ENCODE data around the gene RGL3.

RGL3 gene

DNA sequence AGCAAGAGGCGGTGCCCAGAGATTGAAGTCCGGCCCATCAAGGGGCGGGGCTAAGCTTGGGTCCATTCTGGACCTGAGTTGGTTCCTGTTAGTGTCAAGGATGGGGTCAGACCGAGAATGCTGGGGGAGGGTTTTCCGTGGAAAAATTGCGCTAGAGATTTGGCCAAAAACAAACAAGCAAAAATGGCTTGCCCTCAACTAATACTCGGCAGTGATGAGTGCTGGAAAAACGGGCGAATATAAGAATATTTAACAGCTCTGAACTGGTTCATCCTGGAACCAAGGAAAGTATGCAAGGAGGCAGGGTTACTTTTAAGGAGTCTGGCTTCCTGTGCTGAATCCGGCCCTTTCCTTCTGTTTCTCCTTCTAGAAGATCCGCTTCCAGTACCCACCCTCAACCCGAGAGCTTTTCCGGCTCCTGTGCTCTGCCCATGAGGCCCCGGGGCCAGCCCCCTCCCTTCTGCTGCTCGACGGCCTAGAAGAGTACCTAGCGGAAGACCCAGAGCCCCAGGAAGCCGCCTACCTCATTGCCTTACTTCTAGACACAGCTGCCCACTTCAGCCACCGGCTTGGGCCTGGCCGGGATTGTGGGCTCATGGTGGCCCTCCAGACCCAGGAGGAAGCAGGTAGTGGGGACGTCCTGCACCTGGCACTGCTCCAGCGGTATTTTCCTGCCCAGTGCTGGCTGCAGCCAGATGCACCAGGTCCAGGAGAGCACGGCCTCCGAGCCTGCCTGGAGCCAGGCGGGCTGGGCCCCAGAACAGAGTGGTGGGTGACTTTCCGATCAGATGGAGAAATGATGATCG is 43.8 kb downstream of the RGL3 start:
- Histone ChIP-seq H3K9me3 (replicated peaks; ENCODE audit: low read length) (no peaks in the 10 kb centered on the region), H3K36me3 (ENCODE audit: insufficient read depth, low read length) (no peaks in the 10 kb centered on the region), H3K4me3 (ENCODE audit: low read length) (peak overlapping the region; percentile 80), H3K27me3 (ENCODE audit: control insufficient read depth, insufficient read depth, low read length) (no peaks in the 10 kb centered on the region), H3K9ac (ENCODE audit: low read depth, low read length) (peak overlapping the region; percentile 72), H3K4me1 (ENCODE audit: control insufficient read depth, insufficient read depth, low read length) (peaks cover 41% of the 10 kb centered on the region), H3K4me2 (ENCODE audit: low read length) (peak overlapping the region; percentile 82)

- Histone ChIP-seq H3K4me3 (ENCODE audit: low read length) (peak within 1 kb of the TSS; percentile 80), H3K27me3 (ENCODE audit: control insufficient read depth, insufficient read depth, low read length) (no peaks in the 10 kb centered on the region), H3K9ac (ENCODE audit: low read depth, low read length) (peak within 1 kb of the TSS; percentile 85), H3K9me3 (replicated peaks; ENCODE audit: low read length) (no peaks in the 10 kb centered on the region), H3K36me3 (ENCODE audit: insufficient read depth, low read length) (no peaks in the 10 kb centered on the region), H3K4me2 (ENCODE audit: low read length) (peak within 1 kb of the TSS; percentile 82), H3K4me1 (ENCODE audit: control insufficient read depth, insufficient read depth, low read length) (peaks cover 39% of the 10 kb centered on the region)
Measured at GRCh38 chr19:11374433-11375142, 44.5 kb downstream of the RGL3 start, which contains the start of gene SWSAP1. TSS of gene SWSAP1 (plus strand) at chr19:11374666. CDS start at chr19:11374681, 15 bp downstream.

GRCh38 chr19:11373885-11374432 is 45.2 kb downstream of the RGL3 start:
- Histone ChIP-seq H3K27me3 (ENCODE audit: control insufficient read depth, insufficient read depth, low read length) (no peaks in the 10 kb centered on the region), H3K4me2 (ENCODE audit: low read length) (peak overlapping the region; percentile 82), H3K4me1 (ENCODE audit: control insufficient read depth, insufficient read depth, low read length) (peaks cover 38% of the 10 kb centered on the region), H3K36me3 (ENCODE audit: insufficient read depth, low read length) (no peaks in the 10 kb centered on the region), H3K9ac (ENCODE audit: low read depth, low read length) (no peak overlapping the region), H3K4me3 (ENCODE audit: low read length) (peak overlapping the region; percentile 80), H3K9me3 (replicated peaks; ENCODE audit: low read length) (no peaks in the 10 kb centered on the region)

DNA sequence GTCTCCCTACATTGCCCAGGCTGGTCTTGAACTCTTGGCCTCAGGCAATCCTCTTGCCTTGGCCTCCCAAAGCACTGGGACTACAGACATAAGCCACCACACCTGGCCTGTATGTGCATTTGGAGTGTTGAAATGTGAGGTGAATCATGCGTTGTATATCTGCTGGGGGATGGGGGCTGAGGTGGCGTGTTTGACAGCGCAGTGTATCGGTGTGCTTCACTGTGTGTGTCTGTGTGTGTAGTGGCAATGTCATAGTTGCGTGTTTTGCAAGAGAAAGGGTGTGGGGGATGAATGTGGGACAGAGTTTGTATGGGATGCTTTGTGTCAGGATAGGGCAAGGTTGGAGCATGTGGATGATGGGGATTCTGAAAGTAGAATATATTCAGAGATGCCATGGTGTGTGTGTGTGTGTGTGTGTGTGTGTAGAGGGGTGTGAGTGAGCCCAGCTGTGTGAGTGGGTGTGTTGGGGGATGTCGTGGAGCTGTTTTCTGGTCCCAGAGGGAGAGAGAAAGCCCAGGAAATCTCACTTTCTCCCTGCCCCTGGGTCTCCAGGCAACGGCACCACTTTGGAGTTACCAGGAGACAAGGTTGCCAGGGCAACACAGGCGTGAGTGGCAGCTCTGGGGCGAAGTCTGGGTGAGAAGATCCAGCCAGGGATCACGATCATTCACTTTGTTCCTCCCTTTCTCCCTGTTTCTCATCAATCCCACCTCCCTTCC is 45.8 kb downstream of the RGL3 start:
- Histone ChIP-seq H3K4me3 (ENCODE audit: low read length) (no peak overlapping the region), H3K27me3 (ENCODE audit: control insufficient read depth, insufficient read depth, low read length) (no peaks in the 10 kb centered on the region), H3K9ac (ENCODE audit: low read depth, low read length) (no peak overlapping the region), H3K9me3 (replicated peaks; ENCODE audit: low read length) (no peaks in the 10 kb centered on the region), H3K4me1 (ENCODE audit: control insufficient read depth, insufficient read depth, low read length) (peaks cover 32% of the 10 kb centered on the region), H3K36me3 (ENCODE audit: insufficient read depth, low read length) (no peaks in the 10 kb centered on the region), H3K4me2 (ENCODE audit: low read length) (no peak overlapping the region)

DNA sequence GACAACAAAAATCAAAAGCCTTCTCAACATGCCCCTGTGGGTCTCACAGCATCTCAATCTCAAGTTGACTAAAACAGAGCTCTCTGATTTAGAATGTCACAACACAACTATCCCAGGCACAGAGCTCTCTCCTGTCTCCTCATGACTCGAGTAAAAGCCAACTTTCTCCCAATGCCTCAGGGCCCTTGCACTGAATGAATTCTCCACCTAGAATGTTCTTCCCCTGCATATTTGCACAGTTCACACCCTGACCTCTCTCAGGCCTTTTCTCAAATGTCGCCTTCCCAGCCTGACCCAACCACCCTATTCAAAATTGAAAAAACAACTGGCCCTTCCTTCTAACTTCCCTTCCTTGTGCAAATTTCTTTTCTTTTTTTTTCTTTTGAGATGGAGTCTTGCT is 48.4 kb downstream of the RGL3 start:
- H3K4me1 ChIP-seq (ENCODE audit: control insufficient read depth, insufficient read depth, low read length): peaks cover 13% of the 10 kb centered on the region
- no peak overlapping the region for H3K4me3 ChIP-seq (ENCODE audit: low read length)
- no peak overlapping the region for H3K9ac ChIP-seq (ENCODE audit: low read depth, low read length)
- no peak overlapping the region for H3K4me2 ChIP-seq (ENCODE audit: low read length)
- H3K36me3 ChIP-seq (ENCODE audit: insufficient read depth, low read length): no peaks in the 10 kb centered on the region
- no peaks in the 10 kb centered on the region for H3K27me3 ChIP-seq (ENCODE audit: control insufficient read depth, insufficient read depth, low read length)
- no peaks in the 10 kb centered on the region for H3K9me3 ChIP-seq (replicated peaks; ENCODE audit: low read length)

- Histone ChIP-seq H3K27me3 (ENCODE audit: control insufficient read depth, insufficient read depth, low read length) (no peaks in the 10 kb centered on the region), H3K9ac (ENCODE audit: low read depth, low read length) (no peak overlapping the region), H3K4me1 (ENCODE audit: control insufficient read depth, insufficient read depth, low read length) (no peaks in the 10 kb centered on the region), H3K4me3 (ENCODE audit: low read length) (no peak overlapping the region), H3K36me3 (ENCODE audit: insufficient read depth, low read length) (no peaks in the 10 kb centered on the region), H3K9me3 (replicated peaks; ENCODE audit: low read length) (no peaks in the 10 kb centered on the region), H3K4me2 (ENCODE audit: low read length) (no peak overlapping the region)
Measured at GRCh38 chr19:11367528-11367927, 51.6 kb downstream of the RGL3 start.

- H3K4me1 ChIP-seq (ENCODE audit: control insufficient read depth, insufficient read depth, low read length): no peaks in the 10 kb centered on the region
- H3K36me3 ChIP-seq (ENCODE audit: insufficient read depth, low read length): peaks cover 4% of the 10 kb centered on the region
- no peaks in the 10 kb centered on the region for H3K27me3 ChIP-seq (ENCODE audit: control insufficient read depth, insufficient read depth, low read length)
- no peak overlapping the region for H3K4me2 ChIP-seq (ENCODE audit: low read length)
- H3K9ac ChIP-seq (ENCODE audit: low read depth, low read length): no peak overlapping the region
- H3K4me3 ChIP-seq (ENCODE audit: low read length): no peak overlapping the region
- H3K9me3 ChIP-seq (replicated peaks; ENCODE audit: low read length): no peaks in the 10 kb centered on the region
Measured at GRCh38 chr19:11365557-11366117, 53.5 kb downstream of the RGL3 start.

GRCh38 chr19:11364935-11365334 is 54.2 kb downstream of the RGL3 start:
- Histone ChIP-seq H3K36me3 (ENCODE audit: insufficient read depth, low read length) (peaks cover 4% of the 10 kb centered on the region), H3K27me3 (ENCODE audit: control insufficient read depth, insufficient read depth, low read length) (no peaks in the 10 kb centered on the region), H3K4me1 (ENCODE audit: control insufficient read depth, insufficient read depth, low read length) (no peaks in the 10 kb centered on the region), H3K9ac (ENCODE audit: low read depth, low read length) (no peak overlapping the region), H3K4me2 (ENCODE audit: low read length) (no peak overlapping the region), H3K4me3 (ENCODE audit: low read length) (no peak overlapping the region), H3K9me3 (replicated peaks; ENCODE audit: low read length) (no peaks in the 10 kb centered on the region)

- no peak overlapping the region for H3K9ac ChIP-seq (ENCODE audit: low read depth, low read length)
- H3K4me3 ChIP-seq (ENCODE audit: low read length): no peak overlapping the region
- H3K9me3 ChIP-seq (replicated peaks; ENCODE audit: low read length): no peaks in the 10 kb centered on the region
- H3K36me3 ChIP-seq (ENCODE audit: insufficient read depth, low read length): peaks cover 4% of the 10 kb centered on the region
- H3K4me1 ChIP-seq (ENCODE audit: control insufficient read depth, insufficient read depth, low read length): no peaks in the 10 kb centered on the region
- H3K27me3 ChIP-seq (ENCODE audit: control insufficient read depth, insufficient read depth, low read length): no peaks in the 10 kb centered on the region
- H3K4me2 ChIP-seq (ENCODE audit: low read length): no peak overlapping the region
Measured at GRCh38 chr19:11364296-11364904, 54.7 kb downstream of the RGL3 start.

DNA sequence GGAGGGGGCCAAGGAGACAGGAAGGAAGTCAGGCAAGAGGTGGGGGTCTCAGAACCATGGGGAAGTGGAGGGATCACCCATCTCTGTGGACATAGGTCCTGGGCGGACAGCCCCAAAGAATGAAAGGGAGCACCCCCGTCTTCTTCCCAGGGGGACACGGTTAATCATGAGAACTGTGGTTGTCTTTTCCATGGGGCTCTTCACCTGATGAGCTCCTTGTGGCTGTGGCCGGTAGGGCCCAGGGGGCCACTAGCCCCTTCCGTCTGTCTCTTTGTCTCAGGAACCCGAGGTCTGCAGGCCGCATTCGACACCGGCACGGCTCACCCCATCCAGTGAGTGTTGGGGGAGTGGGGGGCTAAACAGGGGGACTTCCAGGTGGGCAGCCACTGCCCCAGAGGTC is 55.2 kb downstream of the RGL3 start:
- H3K9me3 ChIP-seq (replicated peaks; ENCODE audit: low read length): no peaks in the 10 kb centered on the region
- no peaks in the 10 kb centered on the region for H3K4me1 ChIP-seq (ENCODE audit: control insufficient read depth, insufficient read depth, low read length)
- H3K36me3 ChIP-seq (ENCODE audit: insufficient read depth, low read length): peaks cover 4% of the 10 kb centered on the region
- H3K27me3 ChIP-seq (ENCODE audit: control insufficient read depth, insufficient read depth, low read length): no peaks in the 10 kb centered on the region
- H3K4me3 ChIP-seq (ENCODE audit: low read length): no peak overlapping the region
- no peak overlapping the region for H3K9ac ChIP-seq (ENCODE audit: low read depth, low read length)
- no peak overlapping the region for H3K4me2 ChIP-seq (ENCODE audit: low read length)

All from skeletal muscle satellite cell (primary cell).